ENCODE data around the gene TMEM178B. TPM values are rescaled to one million over a fixed set of nuclear protein-coding genes. Genes with fewer than 3 reads are reported as not detected.

The TMEM178B gene
- total RNA-seq, 1 experiment from 2014 or later, result not detected

DNA sequence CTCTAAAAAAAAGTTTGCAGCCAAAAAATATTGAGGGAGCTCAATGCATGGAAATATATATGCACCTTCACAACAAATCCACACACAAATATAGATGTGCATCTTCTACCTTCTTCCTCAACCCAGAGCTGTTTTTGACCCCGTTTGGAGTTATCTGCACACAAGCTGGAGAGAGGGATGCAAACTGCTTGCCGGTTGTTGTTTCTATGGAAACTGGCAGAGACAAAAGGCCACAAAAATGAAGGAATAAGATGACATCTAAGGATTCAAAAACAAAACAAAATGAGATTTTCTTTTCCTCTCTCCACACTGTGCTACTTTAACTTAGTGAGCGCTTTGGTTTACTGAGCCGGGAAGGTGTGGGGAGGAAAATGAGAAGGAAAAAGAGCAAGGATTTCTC is 267.1 kb downstream of the TMEM178B start:
- no peaks in the 10 kb centered on the region for H3K27me3 Mint-ChIP-seq (ENCODE audit: insufficient read depth, unreplicated experiment)
- no peak for TF ChIP-seq CTCF (IDR thresholded peaks at IDR 0.05; ENCODE audit: unreplicated experiment)
- BruUV-seq (replicated peaks), result no TSS peak
- H3K27ac Mint-ChIP-seq (ENCODE audit: low read depth, unreplicated experiment), result no peak overlapping the region
- ChIA-PET CTCF (interaction anchor here (0.6 to 1.0 kb wide), 3 partner anchors 88 to 1160 kb away, joined by 3 to 4 read pairs (median 4); no protein-coding TSS in a partner anchor), POLR2A (no interaction called here)
- H3K4me3 Mint-ChIP-seq (ENCODE audit: unreplicated experiment), result no peak overlapping the region
- H3K4me1 Mint-ChIP-seq (ENCODE audit: insufficient read depth, unreplicated experiment), result no peaks in the 10 kb centered on the region
- intact Hi-C loops (cut with micrococcal nuclease), result no loop called here
- peaks cover 15% of the 10 kb centered on the region for H3K9me3 Mint-ChIP-seq (ENCODE audit: unreplicated experiment)
- DNase-seq (ENCODE audit: unreplicated experiment), result no peak
- H3K36me3 Mint-ChIP-seq (ENCODE audit: insufficient read depth, unreplicated experiment), result no peaks in the 10 kb centered on the region

DNA sequence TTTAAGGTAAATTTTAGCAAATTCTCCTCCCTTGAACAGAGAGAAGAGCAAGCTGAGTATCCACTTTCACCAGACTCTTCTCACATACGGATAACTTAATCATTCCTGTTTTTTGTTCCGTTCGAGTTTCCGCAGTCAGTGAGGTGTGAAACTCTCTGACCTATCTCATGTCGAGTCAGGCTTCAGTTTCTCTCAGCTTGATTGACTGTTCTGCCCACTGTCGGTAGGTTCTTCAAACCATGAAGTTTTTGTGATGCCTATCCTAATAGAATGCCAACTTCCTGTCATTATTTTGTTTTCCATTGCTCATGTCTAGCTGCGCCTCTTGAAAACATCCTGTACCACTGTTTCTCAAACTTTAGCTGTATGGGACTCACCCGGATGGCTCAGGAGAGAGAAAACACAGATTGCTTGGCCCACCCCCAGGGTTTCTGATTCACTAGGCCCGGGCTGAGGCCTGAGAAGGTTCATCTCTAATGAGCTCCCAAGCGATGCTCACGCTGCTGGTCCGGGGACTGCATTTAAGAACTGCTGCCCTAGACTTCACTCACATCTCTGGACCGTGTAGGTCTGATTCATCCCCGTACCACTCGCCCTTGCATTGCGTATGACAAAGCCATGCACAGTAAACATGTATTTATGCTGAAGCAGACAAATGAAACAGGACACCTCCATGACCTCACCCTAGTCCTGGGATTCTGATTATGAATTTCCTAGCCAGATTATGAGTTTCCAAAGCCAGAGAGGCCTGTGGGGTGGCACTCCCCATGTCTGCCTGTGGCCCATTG is 269.0 kb downstream of the TMEM178B start:
- Mint-ChIP-seq H3K4me1 (ENCODE audit: insufficient read depth, unreplicated experiment) (no peaks in the 10 kb centered on the region), H3K36me3 (ENCODE audit: insufficient read depth, unreplicated experiment) (no peaks in the 10 kb centered on the region), H3K4me3 (ENCODE audit: unreplicated experiment) (no peak overlapping the region), H3K27me3 (ENCODE audit: insufficient read depth, unreplicated experiment) (no peaks in the 10 kb centered on the region), H3K9me3 (ENCODE audit: unreplicated experiment) (peaks cover 15% of the 10 kb centered on the region), H3K27ac (ENCODE audit: low read depth, unreplicated experiment) (no peak overlapping the region)
- no TSS peak for BruUV-seq (replicated peaks)
- POLR2A ChIA-PET, result no interaction called here
- intact Hi-C loops (cut with micrococcal nuclease), result no loop called here
- no peak for TF ChIP-seq CTCF (IDR thresholded peaks at IDR 0.05; ENCODE audit: unreplicated experiment)
- peak; percentile 45 for DNase-seq (ENCODE audit: unreplicated experiment)
- CTCF ChIA-PET, result interaction anchor here (1.5 kb wide), 1 partner anchor 190 kb away, joined by 3 read pairs; no protein-coding TSS in a partner anchor

DNA sequence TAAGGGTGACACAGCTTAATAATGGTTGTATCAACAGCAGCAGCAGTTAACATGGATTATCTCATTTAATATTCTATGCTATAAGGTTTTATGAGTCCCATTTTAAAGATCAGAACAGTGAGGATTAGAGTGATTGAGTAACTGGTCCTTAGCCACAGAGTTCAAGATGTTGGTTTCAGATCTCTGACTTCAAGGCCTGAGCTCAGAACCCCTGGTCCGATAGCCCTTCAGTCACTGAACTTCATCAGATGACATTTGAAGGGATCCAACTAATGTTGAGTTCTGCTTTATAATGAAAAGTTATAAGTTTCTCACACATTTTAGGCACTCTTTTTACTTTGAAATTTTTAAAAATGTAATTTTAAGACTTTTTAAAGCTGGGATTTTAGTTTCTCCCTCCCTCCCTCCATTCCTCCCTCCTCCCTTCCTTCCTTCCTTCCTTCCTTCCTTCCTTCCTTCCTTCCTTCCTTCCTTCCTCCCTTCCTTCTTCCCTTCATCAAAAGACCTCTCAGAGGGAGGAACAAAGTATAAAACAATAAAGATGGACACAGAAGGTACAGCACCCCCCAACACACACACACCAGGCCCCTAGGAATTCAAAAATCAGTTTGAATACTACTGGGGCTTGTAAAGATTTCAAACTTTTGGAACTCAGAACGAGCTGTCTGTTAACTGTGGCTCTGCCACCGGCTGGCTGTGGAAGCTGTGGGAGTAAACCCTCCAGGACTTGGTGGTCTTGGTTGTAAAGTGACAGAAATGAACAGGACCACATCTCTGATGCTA is 270.5 kb downstream of the TMEM178B start:
- no peaks in the 10 kb centered on the region for H3K27me3 Mint-ChIP-seq (ENCODE audit: insufficient read depth, unreplicated experiment)
- no peaks in the 10 kb centered on the region for H3K4me1 Mint-ChIP-seq (ENCODE audit: insufficient read depth, unreplicated experiment)
- H3K4me3 Mint-ChIP-seq (ENCODE audit: unreplicated experiment), result no peak overlapping the region
- peaks cover 6% of the 10 kb centered on the region for H3K9me3 Mint-ChIP-seq (ENCODE audit: unreplicated experiment)
- no peak overlapping the region for H3K27ac Mint-ChIP-seq (ENCODE audit: low read depth, unreplicated experiment)
- no peak for TF ChIP-seq CTCF (IDR thresholded peaks at IDR 0.05; ENCODE audit: unreplicated experiment)
- ChIA-PET POLR2A (interaction anchor here (0.8 kb wide), 1 partner anchor 339 kb away, joined by 4 read pairs; no protein-coding TSS in a partner anchor), CTCF (interaction anchor here (0.6 to 0.7 kb wide), 2 partner anchors 64 to 72 kb away, joined by 3 read pairs; no protein-coding TSS in a partner anchor)
- H3K36me3 Mint-ChIP-seq (ENCODE audit: insufficient read depth, unreplicated experiment), result no peaks in the 10 kb centered on the region
- intact Hi-C loops (cut with micrococcal nuclease), result no loop called here
- no TSS peak for BruUV-seq (replicated peaks)
- no peak for DNase-seq (ENCODE audit: unreplicated experiment)

DNA sequence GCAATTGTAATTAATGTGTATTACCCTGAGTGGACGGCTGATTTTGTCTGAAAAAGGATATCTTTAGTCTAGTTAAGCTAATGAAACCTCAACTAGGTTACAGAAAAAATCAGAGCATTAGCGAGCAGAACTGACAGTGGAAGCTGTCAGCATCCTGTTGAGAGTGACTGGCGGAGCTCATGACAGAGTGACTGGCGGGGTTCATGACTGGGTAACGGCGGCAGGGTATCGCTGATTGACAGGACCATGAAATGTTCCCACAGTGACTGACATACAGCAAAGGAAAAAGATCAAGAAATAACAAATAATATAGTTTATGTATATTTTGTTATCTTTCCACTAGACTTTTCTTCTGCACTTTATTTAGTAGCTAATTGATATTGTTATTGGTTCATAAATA is 274.9 kb downstream of the TMEM178B start:
- Mint-ChIP-seq H3K36me3 (ENCODE audit: insufficient read depth, unreplicated experiment) (no peaks in the 10 kb centered on the region), H3K4me1 (ENCODE audit: insufficient read depth, unreplicated experiment) (no peaks in the 10 kb centered on the region), H3K4me3 (ENCODE audit: unreplicated experiment) (no peak overlapping the region), H3K9me3 (ENCODE audit: unreplicated experiment) (peaks cover 7% of the 10 kb centered on the region), H3K27ac (ENCODE audit: low read depth, unreplicated experiment) (no peak overlapping the region), H3K27me3 (ENCODE audit: insufficient read depth, unreplicated experiment) (no peaks in the 10 kb centered on the region)
- DNase-seq (ENCODE audit: unreplicated experiment), result no peak
- intact Hi-C loops (cut with micrococcal nuclease), result no loop called here
- CTCF ChIA-PET, result interaction anchor here (0.5 to 0.6 kb wide), 2 partner anchors 187 to 1267 kb away, joined by 3 read pairs; no protein-coding TSS in a partner anchor
- no peak for TF ChIP-seq CTCF (IDR thresholded peaks at IDR 0.05; ENCODE audit: unreplicated experiment)
- POLR2A ChIA-PET, result no interaction called here
- no TSS peak for BruUV-seq (replicated peaks)
